Posterior vena cava (tissue), 2 donors: ENCODE measurements around the gene COX7C. TPM values are rescaled to one million over a fixed set of nuclear protein-coding genes. Genes with fewer than 3 reads are reported as not detected.
A peak's percentile ranks its signal among the peaks of the same experiment; 100 is the strongest.
"Not testable (repeated sequence)": the region's sequence is repeated elsewhere in the genome, so short reads cannot be mapped to it uniquely, and the experiment has no call there.

Experiments used
- DNase-seq: peaks from one replicate; pipeline ENCODE4 v3.0.0-alpha.2; 2020; ENCODE audit warnings: low spot score
- intact Hi-C, 2 donors: fragments of 100-400 bp; cut with DNase I; formaldehyde crosslinking; loops; one replicate each; pipeline versions ENCODE4 v1.14.1 to v1.14.2; 2022 to 2023
- long read RNA-seq, 2 donors: library from polyadenylated mRNA; unstranded; transcript quantifications; one replicate each; pipeline ENCODE4 v2.0.0, GENCODE V29; 2020 to 2021
- total RNA-seq, 2 donors: library from RNA; stranded (reverse); fragmentation: NEBNext Ultra II Directional; extraction: Animal tissue kit (Norgen Biotek cat#: 25700); gene quantifications; one replicate each; pipeline ENCODE4 v1.2.1, GENCODE V29; 2021
- donor health status: DM: yes; HTN: yes; CAD: no.
- donor health status: DM: yes; HTN: yes; CAD: no.

COX7C gene
- 100 to 1,000 TPM; 343 to 379 TPM for total RNA-seq
- long read RNA-seq, donor 1, transcript COX7C-201 (3 exons, 666 nt): major isoform, 52 of 55 reads
- long read RNA-seq, donor 1, partial matches to known transcripts: 0 of 55 reads
- long read RNA-seq, donor 1, other reads (novel, unspliced or antisense): 0 of 55 reads
- long read RNA-seq, donor 2, transcript COX7C-201 (3 exons, 666 nt): major isoform, 69 of 72 reads
- long read RNA-seq, donor 2, partial matches to known transcripts: 0 of 72 reads
- long read RNA-seq, donor 2, other reads (novel, unspliced or antisense): 1 of 72 reads

- intact Hi-C loops: no loop called here
- DNase-seq: peak; percentile 92
Observed at GRCh38 chr5:86617756-86618576, at the start of gene COX7C. Gene COX7C, plus strand, starts transcription at chr5:86617941. Its CDS starts 115 bp downstream, at chr5:86618056.

- intact Hi-C loops, DNase-seq: not testable (repeated sequence)
Observed at GRCh38 chr5:86569522-86570426, 48.0 kb upstream of the COX7C start.

- intact Hi-C loops: no loop called here
- peak; percentile 74 for DNase-seq
Observed at GRCh38 chr5:86570427-86571083, 47.2 kb upstream of the COX7C start.

GRCh38 chr5:86571109-86571508 is 46.6 kb upstream of the COX7C start:
- DNase-seq, intact Hi-C loops: not testable (repeated sequence)

GRCh38 chr5:86572825-86573517 is 44.8 kb upstream of the COX7C start:
- intact Hi-C loops: no loop called here
- no peak for DNase-seq

- no peak for DNase-seq
- intact Hi-C loops: no loop called here
Observed at GRCh38 chr5:86579502-86579901, 38.2 kb upstream of the COX7C start.

- intact Hi-C loops: no loop called here
- DNase-seq: no peak
Observed at GRCh38 chr5:86596476-86596875, 21.3 kb upstream of the COX7C start.

- no peak for DNase-seq
- intact Hi-C loops: loop anchor here in 1 of 2 donors (2.0 kb wide), 1 partner anchor 75 kb away; no protein-coding TSS in a partner anchor
Observed at GRCh38 chr5:86605881-86606280, 11.9 kb upstream of the COX7C start.

- no peak for DNase-seq
- intact Hi-C loops: no loop called here
Observed at GRCh38 chr5:86613455-86613854, 4.3 kb upstream of the COX7C start.

GRCh38 chr5:86617309-86617755 is 409 bp upstream of the COX7C start:
- no peak for DNase-seq
- intact Hi-C loops: no loop called here

- DNase-seq: no peak
- intact Hi-C loops: no loop called here
Observed at GRCh38 chr5:86623785-86624483, 6.2 kb downstream of the COX7C start.

- intact Hi-C loops: no loop called here
- DNase-seq: no peak
Observed at GRCh38 chr5:86625148-86625547, 7.4 kb downstream of the COX7C start.

GRCh38 chr5:86626149-86626548 is 8.4 kb downstream of the COX7C start:
- intact Hi-C loops: no loop called here
- DNase-seq: no peak

GRCh38 chr5:86631165-86631564 is 13.4 kb downstream of the COX7C start:
- intact Hi-C loops: no loop called here

GRCh38 chr5:86640998-86641397 is 23.3 kb downstream of the COX7C start:
- intact Hi-C loops: no loop called here

More at GRCh38 chr5:86631165-86631564, 13.4 kb downstream of the COX7C start:
- DNase-seq: no peak

GRCh38 chr5:86644843-86645242 is 27.1 kb downstream of the COX7C start:
- DNase-seq: no peak
- intact Hi-C loops: no loop called here

More at GRCh38 chr5:86640998-86641397, 23.3 kb downstream of the COX7C start:
- DNase-seq: no peak

- intact Hi-C loops: no loop called here
- no peak for DNase-seq
Observed at GRCh38 chr5:86645885-86646284, 28.1 kb downstream of the COX7C start.

- DNase-seq: no peak
- intact Hi-C loops: no loop called here
Observed at GRCh38 chr5:86646671-86647070, 28.9 kb downstream of the COX7C start.
